GM18502 (cell line): ENCODE measurements around the gene SPRYD3.
A peak's percentile ranks its signal among the peaks of the same experiment; 100 is the strongest.

ENCODE experiments used
- ATAC-seq: cut with Tn5 transposase; IDR thresholded peaks from one replicate; pipeline ENCODE4 v1.9.1; 2021; ENCODE audit warnings: mild to moderate bottlenecking; ENCODE audit not compliant: unreplicated experiment, poor library complexity

SPRYD3 gene

GRCh38 chr12:53064613-53065436, 14.4 kb downstream of the SPRYD3 start:
- ATAC-seq = no peak

- ATAC-seq = no peak
Measured at GRCh38 chr12:53063708-53064612, 15.2 kb downstream of the SPRYD3 start.

- no peak for ATAC-seq
Measured at GRCh38 chr12:53062977-53063707, 16.0 kb downstream of the SPRYD3 start.

- no peak for ATAC-seq
Measured at GRCh38 chr12:53062011-53062961, 16.9 kb downstream of the SPRYD3 start.

GRCh38 chr12:53061404-53062010, 17.7 kb downstream of the SPRYD3 start:
- ATAC-seq = no peak

GRCh38 chr12:53060721-53061276, 18.4 kb downstream of the SPRYD3 start:
- ATAC-seq = no peak

- no peak for ATAC-seq
Measured at GRCh38 chr12:53060064-53060720, 19.0 kb downstream of the SPRYD3 start.

GRCh38 chr12:53059434-53060063, 19.6 kb downstream of the SPRYD3 start:
- no peak for ATAC-seq

- no peak for ATAC-seq
Measured at GRCh38 chr12:53058674-53059433, 20.3 kb downstream of the SPRYD3 start.

GRCh38 chr12:53057816-53058500, 21.2 kb downstream of the SPRYD3 start:
- ATAC-seq = no peak

GRCh38 chr12:53056901-53057300, 22.3 kb downstream of the SPRYD3 start:
- no peak for ATAC-seq

- no peak for ATAC-seq
Measured at GRCh38 chr12:53056296-53056695, 22.9 kb downstream of the SPRYD3 start.

- ATAC-seq = no peak
Measured at GRCh38 chr12:53055471-53056266, 23.5 kb downstream of the SPRYD3 start.

- ATAC-seq = peak; percentile 94
Measured at GRCh38 chr12:53054112-53054878, 24.9 kb downstream of the SPRYD3 start.
